Iris pigment epithelial cell (primary cell): Measurements from ENCODE around the gene ZNRF2.

Experiments used
- DNase-seq: peaks from one replicate; pipeline ENCODE4 v3.0.0-alpha.2; 2011; ENCODE audit warnings: low read depth

ZNRF2 gene

GRCh38 chr7:30412782-30413504 is 128.5 kb downstream of the ZNRF2 start:
- peak; percentile 79 for DNase-seq

- no peak for DNase-seq
These were observed 129.5 kb downstream of the ZNRF2 start for GRCh38 chr7:30413864-30414263.
